Measurements from ENCODE around the gene ZNF385C. TPM values are rescaled to one million over a fixed set of nuclear protein-coding genes. Genes with fewer than 3 reads are reported as not detected.

The ZNF385C gene
- total RNA-seq, 3 donors from 2014 or later, result 0.48 to 1.0 (median 0.66) TPM

GRCh38 chr17:42034059-42034458 is 64.2 kb downstream of the ZNF385C start:
- H3K27ac ChIP-seq, result no peak overlapping the region
- DNase-seq (ENCODE audit: low spot score in 2 of 2), result no peak
- H3K4me1 ChIP-seq, result no peaks in the 10 kb centered on the region
- H3K36me3 ChIP-seq, result no peaks in the 10 kb centered on the region
- TF ChIP-seq CTCF (IDR thresholded peaks at IDR 0.05), result no peak
- no peak for TF ChIP-seq POLR2A (IDR thresholded peaks at IDR 0.05)
- TF ChIP-seq POLR2AphosphoS5 (IDR thresholded peaks at IDR 0.05), result no peak
- no peaks in the 10 kb centered on the region for H3K9me3 ChIP-seq
- no peaks in the 10 kb centered on the region for H3K27me3 ChIP-seq
- intact Hi-C loops (cut with DNase I; ENCODE audit: low total_unique reads), result no loop called here
- no peak overlapping the region for H3K4me3 ChIP-seq

- Histone ChIP-seq H3K27me3 (no peaks in the 10 kb centered on the region), H3K9me3 (no peaks in the 10 kb centered on the region), H3K36me3 (no peaks in the 10 kb centered on the region), H3K4me3 (no peak overlapping the region), H3K4me1 (no peaks in the 10 kb centered on the region), H3K27ac (no peak overlapping the region)
- no peak for DNase-seq (ENCODE audit: low spot score in 2 of 2)
- TF ChIP-seq CTCF (IDR thresholded peaks at IDR 0.05) (no peak), POLR2A (IDR thresholded peaks at IDR 0.05) (no peak), POLR2AphosphoS5 (IDR thresholded peaks at IDR 0.05) (no peak)
- intact Hi-C loops (cut with DNase I; ENCODE audit: low total_unique reads), result no loop called here
Observed at GRCh38 chr17:42031584-42031983, 66.7 kb downstream of the ZNF385C start.

- H3K27me3 ChIP-seq, result no peaks in the 10 kb centered on the region
- DNase-seq (ENCODE audit: low spot score in 2 of 2), result no peak
- H3K4me1 ChIP-seq, result peaks cover 3 to 7% of the 10 kb centered on the region in 2 donors
- H3K4me3 ChIP-seq, result no peak overlapping the region
- TF ChIP-seq POLR2A (IDR thresholded peaks at IDR 0.05), result no peak
- TF ChIP-seq CTCF (IDR thresholded peaks at IDR 0.05), result no peak
- no peak for TF ChIP-seq POLR2AphosphoS5 (IDR thresholded peaks at IDR 0.05)
- H3K9me3 ChIP-seq, result no peaks in the 10 kb centered on the region
- H3K36me3 ChIP-seq, result no peaks in the 10 kb centered on the region
- H3K27ac ChIP-seq, result no peak overlapping the region
- intact Hi-C loops (cut with DNase I; ENCODE audit: low total_unique reads), result loop anchor here (5.0 to 10.0 kb wide), 2 partner anchors 64 to 84 kb away; partner anchors contain the start of genes CNP and DHX58
Observed at GRCh38 chr17:42028791-42029127, 69.5 kb downstream of the ZNF385C start.

GRCh38 chr17:42027961-42028790 is 70.1 kb downstream of the ZNF385C start:
- Histone ChIP-seq H3K27me3 (no peaks in the 10 kb centered on the region), H3K9me3 (no peaks in the 10 kb centered on the region), H3K27ac (no peak overlapping the region), H3K36me3 (no peaks in the 10 kb centered on the region), H3K4me1 (peaks cover 3 to 7% of the 10 kb centered on the region in 2 donors), H3K4me3 (no peak overlapping the region)
- no peak for DNase-seq (ENCODE audit: low spot score in 2 of 2)
- TF ChIP-seq POLR2A (IDR thresholded peaks at IDR 0.05), result no peak
- no peak for TF ChIP-seq POLR2AphosphoS5 (IDR thresholded peaks at IDR 0.05)
- no peak for TF ChIP-seq CTCF (IDR thresholded peaks at IDR 0.05)
- intact Hi-C loops (cut with DNase I; ENCODE audit: low total_unique reads), result loop anchor here (5.0 to 10.0 kb wide), 2 partner anchors 63 to 84 kb away; partner anchors contain the start of genes CNP and DHX58

- Histone ChIP-seq H3K36me3 (no peaks in the 10 kb centered on the region), H3K27me3 (no peaks in the 10 kb centered on the region), H3K27ac (no peak overlapping the region), H3K9me3 (no peaks in the 10 kb centered on the region), H3K4me3 (no peak overlapping the region), H3K4me1 (peaks cover 3 to 7% of the 10 kb centered on the region in 2 donors)
- intact Hi-C loops (cut with DNase I; ENCODE audit: low total_unique reads), result loop anchor here (5.0 to 10.0 kb wide), 2 partner anchors 63 to 85 kb away; partner anchors contain the start of genes CNP and DHX58
- TF ChIP-seq CTCF (IDR thresholded peaks at IDR 0.05) (no peak), POLR2A (IDR thresholded peaks at IDR 0.05) (no peak), POLR2AphosphoS5 (IDR thresholded peaks at IDR 0.05) (no peak)
- no peak for DNase-seq (ENCODE audit: low spot score in 2 of 2)
Observed at GRCh38 chr17:42027590-42027889, 70.7 kb downstream of the ZNF385C start.

Data from breast epithelium (tissue), 4 donors.